K562 (cell line): ENCODE data around the gene KLHL18. TPM values are rescaled to one million over a fixed set of nuclear protein-coding genes. Genes with fewer than 3 reads are reported as not detected.

ENCODE experiments used
- ATF1 ChIP-seq, 2 experiments: fragments of 450-650 bp in 1 of 2; IDR thresholded peaks; 2 replicates each; pipeline ENCODE4 v1.6.1; 2016; ENCODE audit warnings: missing compliant biosample characterization in 1 of 2, missing genetic modification characterization in 1 of 2
- BRD4 ChIP-seq: fragments of 200-600 bp; sonication (generic); IDR thresholded peaks from 2 replicates; pipeline ENCODE4 v1.6.1; 2017; ENCODE audit warnings: inconsistent platforms
- EP400 ChIP-seq: fragments of 450-650 bp; IDR thresholded peaks from 2 replicates; pipeline ENCODE4 v1.6.1; 2017; ENCODE audit warnings: antibody characterized with exemption, mild to moderate bottlenecking, moderate library complexity
- GATAD2A ChIP-seq: fragments of 450-650 bp; IDR thresholded peaks from 2 replicates; pipeline ENCODE4 v1.6.1; 2017
- HDAC1 ChIP-seq, 2 experiments: fragments of 450-650 bp; IDR thresholded peaks; 2 replicates each; pipeline ENCODE4 v1.6.1; 2016 to 2017; ENCODE audit warnings: inconsistent platforms in 1 of 2, mild to moderate bottlenecking in 1 of 2, moderate library complexity in 1 of 2
- KLF1 ChIP-seq: fragments of 450-650 bp; IDR thresholded peaks from 2 replicates; pipeline ENCODE4 v1.6.1; 2016; ENCODE audit warnings: missing genetic modification characterization, missing compliant biosample characterization
- RBM14 ChIP-seq: fragments of 200-400 bp; formaldehyde crosslinking; IDR thresholded peaks from 2 replicates; pipeline ENCODE4 v1.6.1; 2018; ENCODE audit warnings: low read depth, mild to moderate bottlenecking, low read length, moderate library complexity, borderline replicate concordance; ENCODE audit not compliant: insufficient read depth
- SRSF1 ChIP-seq: fragments of 200-400 bp; formaldehyde crosslinking; IDR thresholded peaks from 2 replicates; pipeline ENCODE4 v1.6.1; 2017; ENCODE audit warnings: mild to moderate bottlenecking, low read depth, low read length, moderate library complexity
- TCFL5 ChIP-seq: fragments of 250-450 bp; sonication (Bioruptor Pico); conservative IDR thresholded peaks from 2 replicates; pipeline ENCODE4 v1.6.1; 2021; ENCODE audit warnings: mild to moderate bottlenecking, moderate library complexity, matching md5 sums
- ZFP1 ChIP-seq: fragments of 450-650 bp; formaldehyde crosslinking; IDR thresholded peaks from 2 replicates; pipeline ENCODE4 v1.4.0; 2020; ENCODE audit warnings: mild to moderate bottlenecking, mixed read lengths
- polyA plus RNA-seq, 8 experiments: library from polyadenylated mRNA; depleted of rRNA in 4 of 8; stranded (reverse) in 5 of 8; unstranded in 3 of 8; fragments of >200 nt; fragmentation: Nextera tagmentation in 2 of 8; fragmentation: Illumina TruSeq in 1 of 8; extraction: Ambion mirVana in 2 of 8; extraction: Trizol in 1 of 8; gene quantifications; 2 replicates each; pipeline versions ENCODE4 v1.2.1 to v1.2.3, GENCODE V29; 2011 to 2014; ENCODE audit warnings: inconsistent platforms in 1 of 8, missing spikeins in 1 of 8
- total RNA-seq, 7 experiments: library from RNA; depleted of rRNA in 6 of 7; stranded (reverse); fragments of >200 nt in 6 of 7; fragmentation: Illumina TruSeq in 2 of 7; extraction: Trizol in 2 of 7; gene quantifications; 2 replicates each; pipeline versions ENCODE4 v1.2.1 to v1.2.3, GENCODE V29; 2011 to 2021; ENCODE audit warnings: low replicate concordance in 1 of 7
- TF ChIP-seq, protein P1 (sequence below): fragments of 250-450 bp; sonication (Bioruptor Pico); IDR thresholded peaks from 2 replicates; pipeline ENCODE4 v1.8.0; 2022; ENCODE audit warnings: moderate library complexity, mild to moderate bottlenecking, inconsistent platforms
- TF ChIP-seq, protein P2 (sequence below), 2 experiments: fragments of 200-800 bp in 1 of 2; sonication (Bioruptor generic) in 1 of 2; sonication (generic) in 1 of 2; formaldehyde crosslinking in 1 of 2; IDR thresholded peaks in 1 of 2; conservative IDR thresholded peaks in 1 of 2; 2 replicates each; pipeline versions ENCODE4 v1.5.0 to v1.6.1; 2016 to 2020; ENCODE audit warnings: missing compliant biosample characterization in 1 of 2, missing genetic modification characterization in 1 of 2, missing genetic modification reagents in 1 of 2
- TF ChIP-seq, protein P3 (sequence below), 2 experiments: fragments of 450-650 bp; IDR thresholded peaks; 2 replicates each; pipeline ENCODE4 v1.6.1; 2016; ENCODE audit warnings: mild to moderate bottlenecking in 2 of 2, borderline replicate concordance in 1 of 2, low read depth in 1 of 2, moderate library complexity in 1 of 2

KLHL18 gene
- total and polyA plus RNA-seq, 9 of the 15 experiments (the other 6 are each of a cell fraction or from before 2014, with no cell fraction given): 26.7 to 97.5 (median 48.7) TPM

- TF ChIP-seq, protein P1, sequence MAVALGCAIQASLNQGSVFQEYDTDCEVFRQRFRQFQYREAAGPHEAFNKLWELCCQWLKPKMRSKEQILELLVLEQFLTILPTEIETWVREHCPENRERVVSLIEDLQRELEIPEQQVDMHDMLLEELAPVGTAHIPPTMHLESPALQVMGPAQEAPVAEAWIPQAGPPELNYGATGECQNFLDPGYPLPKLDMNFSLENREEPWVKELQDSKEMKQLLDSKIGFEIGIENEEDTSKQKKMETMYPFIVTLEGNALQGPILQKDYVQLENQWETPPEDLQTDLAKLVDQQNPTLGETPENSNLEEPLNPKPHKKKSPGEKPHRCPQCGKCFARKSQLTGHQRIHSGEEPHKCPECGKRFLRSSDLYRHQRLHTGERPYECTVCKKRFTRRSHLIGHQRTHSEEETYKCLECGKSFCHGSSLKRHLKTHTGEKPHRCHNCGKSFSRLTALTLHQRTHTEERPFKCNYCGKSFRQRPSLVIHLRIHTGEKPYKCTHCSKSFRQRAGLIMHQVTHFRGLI (CRISPR knock-in tag): no peak
- TF ChIP-seq HDAC1 (IDR thresholded peaks at IDR 0.05) (peak in 1 of 2 experiments; percentile 46; a peak in 2 of 4 replicates), TCFL5 (no peak), KLF1 (tag) (no peak), RBM14 (no peak), ATF1 (CRISPR knock-in tag; IDR thresholded peaks at IDR 0.05) (no peak), ATF1 (tag; IDR thresholded peaks at IDR 0.05) (no peak), BRD4 (no peak), ZFP1 (CRISPR knock-in tag) (no peak), EP400 (no peak), SRSF1 (no peak), GATAD2A (no peak)
- TF ChIP-seq, protein P2, sequence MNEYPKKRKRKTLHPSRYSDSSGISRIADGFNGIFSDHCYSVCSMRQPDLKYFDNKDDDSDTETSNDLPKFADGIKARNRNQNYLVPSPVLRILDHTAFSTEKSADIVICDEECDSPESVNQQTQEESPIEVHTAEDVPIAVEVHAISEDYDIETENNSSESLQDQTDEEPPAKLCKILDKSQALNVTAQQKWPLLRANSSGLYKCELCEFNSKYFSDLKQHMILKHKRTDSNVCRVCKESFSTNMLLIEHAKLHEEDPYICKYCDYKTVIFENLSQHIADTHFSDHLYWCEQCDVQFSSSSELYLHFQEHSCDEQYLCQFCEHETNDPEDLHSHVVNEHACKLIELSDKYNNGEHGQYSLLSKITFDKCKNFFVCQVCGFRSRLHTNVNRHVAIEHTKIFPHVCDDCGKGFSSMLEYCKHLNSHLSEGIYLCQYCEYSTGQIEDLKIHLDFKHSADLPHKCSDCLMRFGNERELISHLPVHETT (CRISPR knock-in tag; conservative IDR thresholded peaks at IDR 0.05 in 1 of 2, IDR thresholded peaks at IDR 0.05 in 1 of 2): no peak
- TF ChIP-seq, protein P3, sequence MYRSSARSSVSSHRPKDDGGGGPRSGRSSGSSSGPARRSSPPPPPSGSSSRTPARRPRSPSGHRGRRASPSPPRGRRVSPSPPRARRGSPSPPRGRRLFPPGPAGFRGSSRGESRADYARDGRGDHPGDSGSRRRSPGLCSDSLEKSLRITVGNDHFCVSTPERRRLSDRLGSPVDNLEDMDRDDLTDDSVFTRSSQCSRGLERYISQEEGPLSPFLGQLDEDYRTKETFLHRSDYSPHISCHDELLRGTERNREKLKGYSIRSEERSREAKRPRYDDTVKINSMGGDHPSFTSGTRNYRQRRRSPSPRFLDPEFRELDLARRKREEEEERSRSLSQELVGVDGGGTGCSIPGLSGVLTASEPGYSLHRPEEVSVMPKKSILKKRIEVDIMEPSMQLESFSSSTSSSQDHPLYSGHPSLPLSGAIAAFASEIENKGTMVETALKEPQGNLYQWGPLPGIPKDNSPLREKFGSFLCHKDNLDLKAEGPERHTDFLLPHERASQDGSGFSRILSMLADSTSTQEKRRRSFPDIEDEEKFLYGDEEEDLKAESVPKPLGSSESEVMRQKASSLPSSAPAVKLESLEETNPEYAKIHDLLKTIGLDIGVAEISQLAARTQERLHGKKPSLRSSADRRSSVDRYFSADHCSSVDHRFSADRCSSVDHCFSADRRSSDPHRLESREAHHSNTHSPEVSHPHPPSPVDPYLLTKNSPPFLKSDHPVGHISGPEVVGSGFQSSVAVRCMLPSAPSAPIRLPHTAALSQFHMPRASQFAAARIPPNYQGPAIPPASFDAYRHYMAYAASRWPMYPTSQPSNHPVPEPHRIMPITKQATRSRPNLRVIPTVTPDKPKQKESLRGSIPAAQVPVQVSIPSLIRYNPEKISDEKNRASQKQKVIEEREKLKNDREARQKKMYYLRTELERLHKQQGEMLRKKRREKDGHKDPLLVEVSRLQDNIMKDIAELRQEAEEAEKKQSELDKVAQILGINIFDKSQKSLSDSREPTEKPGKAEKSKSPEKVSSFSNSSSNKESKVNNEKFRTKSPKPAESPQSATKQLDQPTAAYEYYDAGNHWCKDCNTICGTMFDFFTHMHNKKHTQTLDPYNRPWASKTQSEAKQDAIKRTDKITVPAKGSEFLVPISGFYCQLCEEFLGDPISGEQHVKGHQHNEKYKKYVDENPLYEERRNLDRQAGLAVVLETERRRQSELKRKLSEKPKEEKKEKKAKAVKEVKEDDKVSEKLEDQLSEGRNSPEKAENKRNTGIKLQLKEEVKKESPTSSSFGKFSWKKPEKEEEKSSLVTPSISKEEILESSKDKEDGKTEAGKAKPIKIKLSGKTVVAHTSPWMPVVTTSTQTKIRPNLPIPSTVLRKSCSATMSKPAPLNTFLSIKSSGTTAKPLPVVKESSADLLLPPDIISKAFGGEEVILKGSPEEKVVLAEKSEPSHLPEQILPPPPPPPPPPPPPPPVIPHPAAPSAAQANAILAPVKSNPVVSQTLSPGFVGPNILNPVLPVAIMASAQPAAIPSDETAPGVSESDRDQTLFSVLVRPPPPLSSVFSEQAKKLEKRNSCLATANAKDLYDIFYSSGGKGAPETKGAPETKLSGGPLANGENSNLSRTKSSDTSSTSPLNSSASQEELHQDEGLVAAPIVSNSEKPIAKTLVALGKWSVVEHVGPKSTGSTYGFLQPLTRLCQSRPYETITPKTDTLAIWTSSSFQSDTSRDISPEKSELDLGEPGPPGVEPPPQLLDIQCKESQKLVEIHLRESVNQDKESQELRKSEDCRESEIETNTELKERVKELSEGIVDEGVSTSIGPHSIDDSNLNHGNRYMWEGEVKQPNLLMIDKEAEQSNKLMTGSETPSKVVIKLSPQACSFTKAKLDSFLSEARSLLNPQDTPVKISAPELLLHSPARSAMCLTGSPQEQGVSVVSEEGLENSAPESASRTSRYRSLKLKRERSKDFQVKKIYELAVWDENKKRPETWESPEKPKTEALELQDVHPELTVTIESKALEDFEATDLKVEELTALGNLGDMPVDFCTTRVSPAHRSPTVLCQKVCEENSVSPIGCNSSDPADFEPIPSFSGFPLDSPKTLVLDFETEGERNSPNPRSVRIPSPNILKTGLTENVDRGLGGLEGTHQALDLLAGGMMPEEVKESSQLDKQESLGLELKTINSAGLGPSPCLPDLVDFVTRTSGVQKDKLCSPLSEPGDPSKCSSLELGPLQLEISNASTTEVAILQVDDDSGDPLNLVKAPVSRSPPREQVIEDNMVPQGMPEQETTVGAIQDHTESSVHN (IDR thresholded peaks at IDR 0.05; ENCODE audit: borderline replicate concordance in 1 of 2, low read depth in 1 of 2): peak; percentile 74 to 85; a peak in 3 of 4 replicates
These were observed 64.6 kb downstream of the KLHL18 start (continued) for GRCh38 chr3:47347217-47347801.
